Natural killer cell (primary cell): ENCODE data around the gene ADIPOR2. TPM values are rescaled to one million over a fixed set of nuclear protein-coding genes. Genes with fewer than 3 reads are reported as not detected.

Experiments used
- ATAC-seq, 3 donors: fragments of 150-1000 bp in 2 of 3; fragments of 200-7000 bp in 1 of 3; cut with Tn5 transposase; 1 replicate in 1 of 3; 2 replicates in 2 of 3; pipeline ENCODE4 v1.10.0; 2021; ENCODE audit warnings: mild to moderate bottlenecking in 2 of 3, moderate library complexity in 2 of 3
- DNase-seq, 2 donors: peaks; one replicate each; pipeline versions ENCODE4 v3.0.0 to v3.0.0-alpha.2; 2013 to 2021; ENCODE audit warnings: mixed read lengths in 1 of 2
- H3K27ac ChIP-seq: one replicate; pipeline ENCODE4 v1.5.1; 2013; ENCODE audit warnings: mild to moderate bottlenecking, low read length
- H3K27me3 ChIP-seq: one replicate; pipeline ENCODE4 v1.6.1; 2013; ENCODE audit warnings: low read length; ENCODE audit not compliant: control insufficient read depth, insufficient read depth
- H3K36me3 ChIP-seq: one replicate; pipeline ENCODE4 v1.6.1; 2013; ENCODE audit warnings: low read length; ENCODE audit not compliant: control insufficient read depth, insufficient read depth
- H3K4me1 ChIP-seq: one replicate; pipeline ENCODE4 v1.6.1; 2013; ENCODE audit warnings: low read length; ENCODE audit not compliant: control insufficient read depth, insufficient read depth
- H3K4me3 ChIP-seq: one replicate; pipeline ENCODE4 v1.5.1; 2013; ENCODE audit warnings: low read length
- H3K9me3 ChIP-seq: one replicate; pipeline ENCODE4 v1.6.1; 2013; ENCODE audit warnings: low read length; ENCODE audit not compliant: control insufficient read depth, insufficient read depth
- H3K27ac Mint-ChIP-seq, 2 donors: one replicate each; pipeline ENCODE4 v1.8.0; 2022; ENCODE audit warnings: mild to moderate bottlenecking in 2 of 2, mixed read lengths in 2 of 2, moderate library complexity in 1 of 2
- H3K27me3 Mint-ChIP-seq, 2 donors: one replicate each; pipeline ENCODE4 v1.8.0; 2022; ENCODE audit warnings: low read depth in 2 of 2, mixed read lengths in 2 of 2
- H3K36me3 Mint-ChIP-seq: one replicate; pipeline ENCODE4 v1.8.0; 2022; ENCODE audit warnings: mixed read lengths
- H3K4me1 Mint-ChIP-seq, 2 donors: one replicate each; pipeline ENCODE4 v1.8.0; 2022; ENCODE audit warnings: mixed read lengths in 2 of 2
- H3K4me3 Mint-ChIP-seq: one replicate; pipeline ENCODE4 v1.8.0; 2022; ENCODE audit warnings: mild to moderate bottlenecking, moderate library complexity, mixed read lengths
- H3K9me3 Mint-ChIP-seq, 2 donors: one replicate each; pipeline ENCODE4 v1.8.0; 2022; ENCODE audit warnings: mixed read lengths in 2 of 2
- WGBS: methylation state at CpG from one replicate; pipeline ENCODE4 v1.1.7; 2013; ENCODE audit warnings: missing lambda C conversion rate; ENCODE audit not compliant: insufficient coverage; 5-methylcytosine and 5-hydroxymethylcytosine counted together
- intact Hi-C: fragments of 100-400 bp; cut with micrococcal nuclease; formaldehyde crosslinking; loops from one replicate; pipeline ENCODE4 v1.14.2; 2022
- total RNA-seq, 4 donors: library from RNA; stranded (reverse); fragments of 120-200 nt in 1 of 4; gene quantifications; one replicate each; pipeline versions ENCODE4 v1.2.3 to v1.2.4, GENCODE V29; 2013 to 2022
- TF ChIP-seq, protein P1 (sequence below): fragments of 200-600 bp; IDR thresholded peaks from one replicate; pipeline ENCODE4 v1.8.0; 2022; ENCODE audit warnings: antibody characterized with exemption

Gene ADIPOR2
- total RNA-seq, 3 donors from 2014 or later (not counting 1 experiment from before 2014, with no cell fraction given) = 38.6 to 48.3 (median 44.0) TPM

DNA sequence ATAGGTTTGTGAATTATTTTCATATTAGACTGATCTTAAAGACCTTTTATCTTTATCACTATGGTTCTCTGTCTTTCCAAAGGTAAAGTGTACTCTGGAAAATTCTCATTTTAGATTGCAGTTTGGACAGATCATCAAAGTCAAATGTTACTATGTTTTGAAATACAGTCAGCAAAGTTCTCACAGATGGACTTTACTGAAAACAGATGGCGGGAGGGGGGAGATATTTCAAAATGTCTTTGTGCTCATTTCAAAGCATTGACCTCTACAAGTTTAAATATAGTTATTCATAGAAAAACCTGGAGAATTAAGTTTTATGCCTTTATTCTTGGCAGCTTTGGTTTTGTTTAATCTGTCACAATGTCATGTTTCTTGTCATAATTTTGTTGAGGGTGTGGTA lies 77.7 kb downstream of the ADIPOR2 start:
- peaks cover 6% of the 10 kb centered on the region for H3K36me3 ChIP-seq
- no peaks in the 10 kb centered on the region for H3K4me1 ChIP-seq
- no peaks in the 10 kb centered on the region for H3K9me3 ChIP-seq
- Mint-ChIP-seq H3K4me1 (peaks cover 26 to 29% of the 10 kb centered on the region in 2 donors), H3K9me3 (no peaks in the 10 kb centered on the region), H3K27ac (no peak overlapping the region), H3K27me3 (no peaks in the 10 kb centered on the region), H3K4me3 (no peak overlapping the region), H3K36me3 (no peaks in the 10 kb centered on the region)
- intact Hi-C loops = no loop called here
- H3K27me3 ChIP-seq = no peaks in the 10 kb centered on the region
- DNase-seq (no peak), ATAC-seq (no peak)
- no peak overlapping the region for H3K27ac ChIP-seq
- 80% methylated on average over 1 of the region's 1 CpG for WGBS
- TF ChIP-seq, protein P1, sequence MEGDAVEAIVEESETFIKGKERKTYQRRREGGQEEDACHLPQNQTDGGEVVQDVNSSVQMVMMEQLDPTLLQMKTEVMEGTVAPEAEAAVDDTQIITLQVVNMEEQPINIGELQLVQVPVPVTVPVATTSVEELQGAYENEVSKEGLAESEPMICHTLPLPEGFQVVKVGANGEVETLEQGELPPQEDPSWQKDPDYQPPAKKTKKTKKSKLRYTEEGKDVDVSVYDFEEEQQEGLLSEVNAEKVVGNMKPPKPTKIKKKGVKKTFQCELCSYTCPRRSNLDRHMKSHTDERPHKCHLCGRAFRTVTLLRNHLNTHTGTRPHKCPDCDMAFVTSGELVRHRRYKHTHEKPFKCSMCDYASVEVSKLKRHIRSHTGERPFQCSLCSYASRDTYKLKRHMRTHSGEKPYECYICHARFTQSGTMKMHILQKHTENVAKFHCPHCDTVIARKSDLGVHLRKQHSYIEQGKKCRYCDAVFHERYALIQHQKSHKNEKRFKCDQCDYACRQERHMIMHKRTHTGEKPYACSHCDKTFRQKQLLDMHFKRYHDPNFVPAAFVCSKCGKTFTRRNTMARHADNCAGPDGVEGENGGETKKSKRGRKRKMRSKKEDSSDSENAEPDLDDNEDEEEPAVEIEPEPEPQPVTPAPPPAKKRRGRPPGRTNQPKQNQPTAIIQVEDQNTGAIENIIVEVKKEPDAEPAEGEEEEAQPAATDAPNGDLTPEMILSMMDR = no peak
- H3K4me3 ChIP-seq = no peak overlapping the region

DNA sequence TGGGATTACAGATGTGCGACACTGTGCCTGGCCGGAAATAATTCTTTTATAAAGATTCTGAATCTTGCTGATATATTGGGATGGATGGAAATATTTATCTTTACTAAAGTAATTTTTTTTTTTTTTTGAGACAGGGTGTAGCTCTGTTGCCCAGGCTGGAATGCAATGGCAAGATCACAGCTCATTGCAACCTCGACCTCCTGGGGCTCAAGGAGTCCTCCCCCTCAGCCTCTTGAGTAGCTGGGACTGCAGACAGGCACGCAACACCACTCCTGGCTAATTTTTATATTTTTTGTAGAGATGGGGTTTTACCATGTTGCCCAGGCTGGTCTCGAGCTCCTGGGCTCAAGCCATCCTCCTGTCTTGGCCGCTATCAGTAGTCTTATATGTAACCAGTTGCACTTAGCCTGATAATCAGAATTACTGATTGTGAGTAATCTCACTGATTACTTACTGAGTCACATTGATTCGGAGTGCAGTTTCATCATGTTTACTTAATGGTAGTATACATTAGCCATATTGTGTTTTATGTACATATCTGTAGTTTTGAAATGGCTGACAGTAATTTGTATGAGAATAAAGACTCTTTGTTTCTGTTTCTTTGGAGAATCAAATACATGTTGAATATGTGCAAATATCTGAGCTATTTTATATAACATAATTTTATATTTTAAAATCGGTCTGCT lies 79.1 kb downstream of the ADIPOR2 start:
- Histone ChIP-seq H3K4me1 (no peaks in the 10 kb centered on the region), H3K9me3 (no peaks in the 10 kb centered on the region), H3K27ac (no peak overlapping the region), H3K36me3 (peaks cover 11% of the 10 kb centered on the region), H3K27me3 (no peaks in the 10 kb centered on the region), H3K4me3 (no peak overlapping the region)
- no peak overlapping the region for H3K4me3 Mint-ChIP-seq
- ATAC-seq (no peak), DNase-seq (no peak)
- no peaks in the 10 kb centered on the region for H3K27me3 Mint-ChIP-seq
- no peaks in the 10 kb centered on the region for H3K9me3 Mint-ChIP-seq
- H3K4me1 Mint-ChIP-seq = peaks cover 26 to 35% of the 10 kb centered on the region in 2 donors
- no peak overlapping the region for H3K27ac Mint-ChIP-seq
- 96% methylated on average over 5 of the region's 8 CpGs for WGBS
- TF ChIP-seq, protein P1 = no peak
- intact Hi-C loops = no loop called here
- H3K36me3 Mint-ChIP-seq = no peaks in the 10 kb centered on the region

DNA sequence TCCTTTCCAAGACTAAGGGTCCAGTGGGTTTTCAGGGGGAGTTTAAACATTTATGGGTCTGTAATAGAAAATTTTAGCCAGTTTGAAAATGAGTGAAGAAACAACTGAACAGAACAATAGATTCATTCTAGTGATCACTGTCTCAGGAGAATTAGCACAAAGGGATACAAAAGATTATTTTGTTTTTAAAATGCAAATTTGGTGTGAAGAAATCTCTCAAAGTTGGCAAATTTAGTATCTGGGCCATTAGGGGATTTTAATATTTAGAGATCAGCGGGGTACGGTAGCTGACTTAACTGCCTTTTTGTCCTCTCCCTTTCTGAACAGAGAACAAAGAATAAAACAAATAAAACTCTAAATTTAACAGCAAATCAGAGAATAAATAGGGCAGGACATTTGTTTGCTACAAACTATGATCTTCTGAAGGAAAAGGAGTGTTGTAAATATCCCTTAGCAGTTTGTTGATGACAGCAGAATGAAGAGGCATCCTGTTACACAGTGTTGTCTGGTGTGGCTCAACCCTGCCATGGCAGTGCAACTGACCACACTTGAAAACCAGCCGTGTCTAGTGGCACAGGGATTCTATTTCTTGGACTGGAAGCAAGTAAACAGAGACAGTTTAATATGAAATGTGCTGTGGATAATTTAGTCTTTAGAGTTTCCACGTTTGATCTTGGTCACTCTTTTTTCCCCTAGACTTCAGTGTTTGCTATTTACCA lies 83.2 kb downstream of the ADIPOR2 start:
- H3K27me3 ChIP-seq = no peaks in the 10 kb centered on the region
- H3K36me3 Mint-ChIP-seq = peaks cover 10% of the 10 kb centered on the region
- peaks cover 35 to 36% of the 10 kb centered on the region in 2 donors for H3K4me1 Mint-ChIP-seq
- H3K9me3 Mint-ChIP-seq = no peaks in the 10 kb centered on the region
- H3K4me3 Mint-ChIP-seq = no peak overlapping the region
- TF ChIP-seq, protein P1 = no peak
- intact Hi-C loops = no loop called here
- peak overlapping the region; percentile 10 to 48 for H3K27ac Mint-ChIP-seq
- WGBS = 89% methylated on average over 2 of the region's 4 CpGs
- H3K36me3 ChIP-seq = peaks cover 25% of the 10 kb centered on the region
- no peak for ATAC-seq
- no peak overlapping the region for H3K4me3 ChIP-seq
- no peak overlapping the region for H3K27ac ChIP-seq
- H3K27me3 Mint-ChIP-seq = no peaks in the 10 kb centered on the region
- no peaks in the 10 kb centered on the region for H3K9me3 ChIP-seq
- H3K4me1 ChIP-seq = no peaks in the 10 kb centered on the region
- no peak for DNase-seq
